Endothelial cell of umbilical vein (primary cell): Measurements from ENCODE around the gene DLGAP1. TPM values are rescaled to one million over a fixed set of nuclear protein-coding genes. Genes with fewer than 3 reads are reported as not detected.

Experiments
- BruUV-seq: library from RNA; stranded (reverse); fragments of 400-500 nt; replicated peaks from 2 replicates; lab custom pipeline; 2021; lab: Mats Ljungman, UMichigan
- CTCF ChIA-PET: fragments of 300-600, 350-600 bp; sonication (Branson Sonifier 250); formaldehyde crosslinking; loops from one replicate; lab custom pipeline; 2021; ENCODE audit warnings: antibody characterized with exemption, inconsistent platforms; lab: Charles Lee
- POLR2A ChIA-PET: fragments of 300-600, 350-600 bp; sonication (Branson Sonifier 250); formaldehyde crosslinking; loops from one replicate; lab custom pipeline; 2021; ENCODE audit warnings: antibody characterized with exemption, inconsistent platforms; lab: Charles Lee
- DNase-seq: peaks from one replicate; pipeline ENCODE4 v3.0.0-alpha.2; 2011; ENCODE audit warnings: low read depth, low spot score
- FAIRE-seq: peaks from 2 replicates; lab custom pipeline; 2011; peaks lifted over from hg19 to GRCh38; lab: Jason Lieb, UNC
- H2AFZ ChIP-seq: 2 replicates; pipeline ENCODE4 v1.6.0; 2012; ENCODE audit warnings: low read depth, low read length, control low read depth, inconsistent platforms
- H3K27ac ChIP-seq: 2 replicates; pipeline ENCODE4 v1.5.1; 2011; ENCODE audit warnings: low read depth, mild to moderate bottlenecking, control low read depth, low read length, moderate library complexity; ENCODE audit not compliant: insufficient read depth
- H3K27me3 ChIP-seq, 2 experiments: 2 replicates each; pipeline versions ENCODE4 v1.6.0 to v1.6.1; 2011; ENCODE audit warnings: low read length in 2 of 2, mixed read lengths in 1 of 2; ENCODE audit not compliant: control insufficient read depth in 2 of 2, insufficient read depth in 2 of 2
- H3K36me3 ChIP-seq, 2 experiments: 2 replicates in 1 of 2; 3 replicates in 1 of 2; pipeline ENCODE4 v1.5.1; 2011; ENCODE audit warnings: low read length in 2 of 2, mild to moderate bottlenecking in 1 of 2, moderate library complexity in 1 of 2; ENCODE audit not compliant: control insufficient read depth in 2 of 2, insufficient read depth in 2 of 2; ENCODE audit errors: extremely low read depth in 1 of 2
- H3K4me1 ChIP-seq: 3 replicates; pipeline ENCODE4 v1.5.1; 2011; ENCODE audit warnings: mild to moderate bottlenecking, low read length; ENCODE audit not compliant: control insufficient read depth, insufficient read depth; ENCODE audit errors: extremely low read depth
- H3K4me2 ChIP-seq: 2 replicates; pipeline ENCODE4 v1.6.1; 2011; ENCODE audit warnings: low read length, control low read depth, mixed read lengths; ENCODE audit not compliant: insufficient read depth
- H3K4me3 ChIP-seq, 3 experiments: fragments of 200-600 bp in 1 of 3; sonication (generic), shearing (Covaris generic) in 1 of 3; replicated peaks in 1 of 3; 2 replicates each; pipeline ENCODE4 v1.5.1; 2011 to 2016; ENCODE audit warnings: control low read depth in 3 of 3, low read length in 3 of 3, mild to moderate bottlenecking in 2 of 3, inconsistent platforms in 1 of 3, low read depth in 1 of 3, moderate library complexity in 1 of 3; ENCODE audit not compliant: insufficient read depth in 1 of 3
- H3K79me2 ChIP-seq: 2 replicates; pipeline ENCODE4 v1.6.0; 2012; ENCODE audit warnings: low read length, inconsistent platforms; ENCODE audit not compliant: control insufficient read depth, insufficient read depth
- H3K9ac ChIP-seq: replicated peaks from 2 replicates; pipeline ENCODE3; 2011; ENCODE audit warnings: low read length, control low read depth; ENCODE audit not compliant: insufficient read depth; ENCODE audit errors: extremely low read depth
- H3K9me1 ChIP-seq: replicated peaks from 3 replicates; pipeline ENCODE4 v1.6.0; 2011; ENCODE audit warnings: mild to moderate bottlenecking, low read length; ENCODE audit not compliant: control insufficient read depth, insufficient read depth; ENCODE audit errors: extremely low read depth
- H3K9me3 ChIP-seq: replicated peaks from 2 replicates; pipeline ENCODE4 v1.5.1; 2012; ENCODE audit warnings: low read length, inconsistent platforms; ENCODE audit not compliant: control insufficient read depth, insufficient read depth
- H4K20me1 ChIP-seq: replicated peaks from 2 replicates; pipeline ENCODE3; 2011; ENCODE audit warnings: mild to moderate bottlenecking, low read length; ENCODE audit not compliant: control insufficient read depth, insufficient read depth; ENCODE audit errors: extremely low read depth
- EZH2 ChIP-seq: IDR thresholded peaks from 2 replicates; pipeline ENCODE4 v1.6.1; 2012; ENCODE audit warnings: borderline replicate concordance, low read depth, mild to moderate bottlenecking, moderate library complexity, low read length, inconsistent platforms; ENCODE audit not compliant: severe bottlenecking
- FOS ChIP-seq: IDR thresholded peaks from 2 replicates; pipeline ENCODE4 v1.6.1; 2011; ENCODE audit warnings: mild to moderate bottlenecking, low read length, moderate library complexity, borderline replicate concordance; ENCODE audit not compliant: insufficient read depth
- GATA2 ChIP-seq: IDR thresholded peaks from 2 replicates; pipeline ENCODE4 v1.7.0; 2011; ENCODE audit warnings: low read depth, mild to moderate bottlenecking, moderate library complexity, mixed read lengths, low read length; ENCODE audit not compliant: insufficient read length, insufficient read depth
- JUN ChIP-seq: IDR thresholded peaks from 2 replicates; pipeline ENCODE4 v1.6.1; 2011; ENCODE audit warnings: borderline replicate concordance, low read depth; ENCODE audit not compliant: insufficient read length, insufficient read depth
- MYC ChIP-seq: IDR thresholded peaks from one replicate; pipeline ENCODE4 v1.6.1; 2011; ENCODE audit warnings: mild to moderate bottlenecking, low read depth, low read length
- POLR2A ChIP-seq: IDR thresholded peaks from 2 replicates; pipeline ENCODE4 v1.6.1; 2012; ENCODE audit warnings: low read depth, mild to moderate bottlenecking, control low read depth, low read length
- POLR2AphosphoS5 ChIP-seq: IDR thresholded peaks from 2 replicates; pipeline ENCODE4 v1.6.1; 2012; ENCODE audit warnings: low read depth, mild to moderate bottlenecking, control low read depth, low read length, moderate library complexity; ENCODE audit not compliant: insufficient read depth
- dilution Hi-C: fragments of 300-500 bp; cut with MboI; formaldehyde crosslinking; loops from one replicate; pipeline ENCODE4 v1.15.0; 2019; ENCODE audit warnings: low sequenced_read_pairs; ENCODE audit not compliant: extremely low pct_ligation_motif_present
- intact Hi-C: fragments of 100-400 bp; cut with micrococcal nuclease; formaldehyde crosslinking; loops from one replicate; pipeline ENCODE4 v1.10.0; 2022
- polyA plus RNA-seq, 4 experiments: library from polyadenylated mRNA; depleted of rRNA in 3 of 4; stranded (reverse) in 3 of 4; unstranded in 1 of 4; fragments of >200 nt; gene quantifications; 2 replicates each; pipeline versions ENCODE4 v1.2.1 to v1.2.3, GENCODE V29; 2011 to 2012; ENCODE audit warnings: missing spikeins in 1 of 4
- total RNA-seq: library from RNA; stranded (reverse); gene quantifications from 2 replicates; pipeline ENCODE4 v1.2.3, GENCODE V29; 2021
- TF ChIP-seq, protein P1 (sequence below): IDR thresholded peaks from 2 replicates; pipeline ENCODE4 v1.6.1; 2011; ENCODE audit not compliant: insufficient read depth, insufficient read length
- TF ChIP-seq, protein P2 (sequence below), 2 donors: IDR thresholded peaks; 1 replicate in 1 of 2; 2 replicates in 1 of 2; pipeline ENCODE4 v1.5.1; 2011; ENCODE audit warnings: low read length in 2 of 2, mild to moderate bottlenecking in 2 of 2, moderate library complexity in 2 of 2, control low read depth in 1 of 2, inconsistent platforms in 1 of 2, low read depth in 1 of 2; ENCODE audit not compliant: insufficient read depth in 1 of 2; ENCODE audit errors: extremely low read depth in 1 of 2

The DLGAP1 gene
- total and polyA plus RNA-seq, 2 donors (not counting 3 experiments of a cell fraction or from before 2014, with no cell fraction given) = 0.04 TPM; not detected in 1

DNA sequence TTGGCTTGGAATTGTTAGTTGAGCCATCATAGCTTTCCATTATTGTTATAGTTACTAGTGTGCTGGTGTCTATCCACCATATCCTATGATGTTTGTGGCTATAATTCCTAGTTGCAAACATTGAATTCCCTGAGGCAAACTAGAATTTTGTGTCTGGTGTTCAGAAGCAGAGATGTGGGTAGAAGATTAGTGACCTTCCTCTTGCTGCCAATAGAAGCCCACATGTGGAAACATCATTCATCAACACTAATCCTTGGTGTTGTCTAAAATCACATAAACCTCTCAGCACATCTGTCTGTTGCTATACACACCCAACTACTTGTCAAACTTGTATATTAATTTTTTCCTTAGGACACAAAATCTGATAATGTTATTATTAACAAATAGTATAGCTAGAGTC is 631.0 kb downstream of the DLGAP1 start:
- CTCF ChIA-PET = interaction anchor here (1.8 kb wide), 1 partner anchor 46 kb away, joined by 4 read pairs; no protein-coding TSS in a partner anchor
- Histone ChIP-seq H3K27ac (no peak overlapping the region), H2AFZ (no peak overlapping the region), H3K4me3 (no peak overlapping the region), H3K79me2 (no peaks in the 10 kb centered on the region), H3K9me3 (no peaks in the 10 kb centered on the region), H3K27me3 (no peaks in the 10 kb centered on the region), H3K4me2 (no peak overlapping the region), H3K9ac (no peak overlapping the region), H4K20me1 (no peaks in the 10 kb centered on the region), H3K36me3 (no peaks in the 10 kb centered on the region), H3K9me1 (no peaks in the 10 kb centered on the region), H3K4me1 (no peaks in the 10 kb centered on the region)
- BruUV-seq = no TSS peak
- intact Hi-C loops = no loop called here
- DNase-seq (no peak), FAIRE-seq (no peak)
- dilution Hi-C loops = no loop called here
- POLR2A ChIA-PET = no interaction called here
- TF ChIP-seq POLR2A = no peak
- no peak for TF ChIP-seq FOS

DNA sequence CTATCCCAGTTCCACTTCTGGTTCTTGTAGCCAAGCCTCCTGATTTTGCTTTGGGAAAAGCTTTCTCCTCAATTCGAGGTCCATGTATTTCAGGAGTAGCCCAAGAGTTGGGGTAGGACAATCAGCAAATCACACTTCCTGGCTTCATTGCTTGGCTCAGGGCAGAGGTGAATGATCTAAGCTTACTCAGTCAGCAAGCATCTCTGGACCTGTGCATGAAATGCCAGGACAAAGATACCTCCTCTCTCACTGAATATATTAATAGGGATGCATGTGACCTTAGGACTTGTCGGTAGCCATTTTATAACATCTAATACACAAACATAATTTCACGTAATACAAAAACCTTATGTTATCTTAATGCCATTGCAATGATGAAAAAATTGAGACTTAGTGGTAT is 632.0 kb downstream of the DLGAP1 start:
- Histone ChIP-seq H3K9me1 (no peaks in the 10 kb centered on the region), H3K4me3 (no peak overlapping the region), H3K79me2 (no peaks in the 10 kb centered on the region), H2AFZ (no peak overlapping the region), H3K4me2 (no peak overlapping the region), H3K27ac (no peak overlapping the region), H3K9ac (no peak overlapping the region), H3K27me3 (no peaks in the 10 kb centered on the region), H3K4me1 (no peaks in the 10 kb centered on the region), H4K20me1 (no peaks in the 10 kb centered on the region), H3K36me3 (no peaks in the 10 kb centered on the region), H3K9me3 (no peaks in the 10 kb centered on the region)
- intact Hi-C loops = no loop called here
- TF ChIP-seq, protein P1, sequence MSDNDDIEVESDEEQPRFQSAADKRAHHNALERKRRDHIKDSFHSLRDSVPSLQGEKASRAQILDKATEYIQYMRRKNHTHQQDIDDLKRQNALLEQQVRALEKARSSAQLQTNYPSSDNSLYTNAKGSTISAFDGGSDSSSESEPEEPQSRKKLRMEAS = no peak
- TF ChIP-seq MYC = no peak
- no peak for TF ChIP-seq FOS
- no peak for TF ChIP-seq POLR2AphosphoS5
- TF ChIP-seq JUN = no peak
- TF ChIP-seq EZH2 = no peak
- no peak for TF ChIP-seq GATA2
- TF ChIP-seq, protein P2, sequence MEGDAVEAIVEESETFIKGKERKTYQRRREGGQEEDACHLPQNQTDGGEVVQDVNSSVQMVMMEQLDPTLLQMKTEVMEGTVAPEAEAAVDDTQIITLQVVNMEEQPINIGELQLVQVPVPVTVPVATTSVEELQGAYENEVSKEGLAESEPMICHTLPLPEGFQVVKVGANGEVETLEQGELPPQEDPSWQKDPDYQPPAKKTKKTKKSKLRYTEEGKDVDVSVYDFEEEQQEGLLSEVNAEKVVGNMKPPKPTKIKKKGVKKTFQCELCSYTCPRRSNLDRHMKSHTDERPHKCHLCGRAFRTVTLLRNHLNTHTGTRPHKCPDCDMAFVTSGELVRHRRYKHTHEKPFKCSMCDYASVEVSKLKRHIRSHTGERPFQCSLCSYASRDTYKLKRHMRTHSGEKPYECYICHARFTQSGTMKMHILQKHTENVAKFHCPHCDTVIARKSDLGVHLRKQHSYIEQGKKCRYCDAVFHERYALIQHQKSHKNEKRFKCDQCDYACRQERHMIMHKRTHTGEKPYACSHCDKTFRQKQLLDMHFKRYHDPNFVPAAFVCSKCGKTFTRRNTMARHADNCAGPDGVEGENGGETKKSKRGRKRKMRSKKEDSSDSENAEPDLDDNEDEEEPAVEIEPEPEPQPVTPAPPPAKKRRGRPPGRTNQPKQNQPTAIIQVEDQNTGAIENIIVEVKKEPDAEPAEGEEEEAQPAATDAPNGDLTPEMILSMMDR (IDR thresholded peaks at IDR 0.05; ENCODE audit: extremely low read depth in 1 of 2, insufficient read depth in 1 of 2, low read depth in 1 of 2, low read length in 2 of 2) = no peak
- no peak for TF ChIP-seq POLR2A
- DNase-seq = no peak
- dilution Hi-C loops = no loop called here
- CTCF ChIA-PET = no interaction called here
- FAIRE-seq = no peak
- no TSS peak for BruUV-seq
- POLR2A ChIA-PET = no interaction called here
